Eye (tissue), 1 donor: ENCODE results near the gene CFAP99.
"Not testable (repeated sequence)": the region's sequence is repeated elsewhere in the genome, so short reads cannot be mapped to it uniquely, and the experiment has no call there.

Source experiments
- DNase-seq: peaks from one replicate; pipeline ENCODE4 v3.0.0-alpha.2; 2015

The CFAP99 gene

DNA sequence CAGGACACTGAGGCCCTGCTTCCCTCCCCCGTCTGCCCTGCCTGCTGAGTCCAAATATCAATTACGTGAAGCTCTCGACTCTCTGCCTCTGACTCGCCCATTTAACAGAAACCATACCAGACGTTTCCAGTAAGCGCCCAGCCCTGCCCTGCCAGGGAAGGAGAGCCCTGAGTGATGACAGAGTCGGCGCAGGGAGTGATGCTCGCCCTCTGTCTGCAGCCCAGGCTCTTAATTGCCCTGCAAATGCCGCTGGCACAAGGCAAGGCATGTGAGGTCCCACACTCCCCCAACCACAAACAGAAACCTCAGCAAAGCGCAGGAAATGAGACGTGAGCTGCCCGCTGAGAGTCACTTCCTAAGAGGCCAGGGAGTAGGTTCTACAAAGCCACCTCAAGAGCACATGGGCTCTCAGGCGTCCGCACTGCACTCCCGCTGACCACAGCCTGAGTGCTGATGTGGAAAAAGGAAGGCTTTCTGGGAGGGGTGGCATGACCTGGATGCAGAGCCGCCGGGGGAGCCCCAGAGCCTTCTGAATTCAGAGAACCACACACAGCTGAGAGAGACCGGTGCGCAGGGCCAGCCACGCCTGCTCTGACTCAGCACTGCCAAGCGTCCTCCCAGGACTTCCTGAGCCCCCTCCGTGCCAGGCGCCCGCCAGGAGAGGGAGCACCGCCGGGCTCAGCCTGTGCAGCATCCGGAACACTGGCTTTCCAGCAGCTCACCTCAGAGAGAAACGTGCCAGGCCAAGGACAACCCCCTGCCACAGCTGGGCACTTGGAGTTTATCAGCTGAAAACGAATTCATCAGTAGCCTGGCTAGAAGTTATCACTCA is 5.7 kb upstream of the CFAP99 start:
- DNase-seq = peak; percentile 82

GRCh38 chr4:2413821-2414610 is 4.7 kb upstream of the CFAP99 start:
- no peak for DNase-seq

DNA sequence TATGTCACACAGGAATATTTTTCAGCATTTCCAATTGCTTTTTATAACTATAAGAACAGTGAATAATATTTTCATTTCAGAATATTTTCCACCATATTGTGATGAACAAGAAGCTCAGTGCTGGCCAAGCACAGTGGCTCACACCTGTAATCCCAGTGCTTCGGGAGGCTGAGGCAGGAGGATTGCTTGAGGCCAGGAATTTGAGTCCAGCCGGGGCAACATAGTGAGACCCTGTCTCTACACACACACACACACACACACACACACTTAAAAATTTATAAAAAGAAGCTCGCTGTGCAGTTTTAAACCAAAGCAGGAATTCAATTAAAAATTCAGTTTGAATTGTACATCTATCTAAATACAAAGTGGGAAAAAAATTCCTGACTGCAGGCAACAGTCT is 3.5 kb upstream of the CFAP99 start:
- DNase-seq = no peak

- DNase-seq = peak; percentile 15
Measured at GRCh38 chr4:2415881-2416563, 2.7 kb upstream of the CFAP99 start.

DNA sequence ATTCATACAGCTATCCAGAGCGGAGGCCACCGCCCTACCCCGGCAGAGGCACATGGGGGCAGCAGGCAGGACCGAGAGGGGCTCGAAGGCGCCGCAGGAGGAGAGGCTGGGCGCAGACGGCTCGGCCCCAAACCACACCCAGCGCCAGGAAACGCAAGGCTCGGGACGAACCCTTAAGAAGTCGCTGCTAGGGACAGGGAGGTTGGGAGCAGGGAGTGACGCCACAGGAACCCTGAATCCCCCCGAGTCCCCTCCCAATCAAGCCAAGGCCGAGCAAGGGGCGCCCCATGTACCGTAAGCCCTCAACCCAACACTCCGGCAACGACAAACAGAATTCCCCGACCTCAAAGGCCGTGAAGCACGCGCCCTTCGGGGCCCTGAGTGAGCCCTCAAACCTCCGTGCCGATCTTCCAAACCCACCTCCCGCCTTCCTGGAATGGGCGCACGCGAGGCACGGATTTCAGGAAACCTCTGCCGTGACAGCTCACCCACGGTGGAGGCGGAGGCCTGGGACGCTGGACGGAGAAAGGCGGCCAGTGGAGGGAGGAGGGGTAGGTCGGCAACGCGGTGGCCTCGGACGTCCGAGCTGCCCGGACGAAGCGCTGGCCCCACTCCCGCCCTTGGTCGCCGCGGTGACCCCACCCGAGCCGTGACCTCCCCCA is 2.1 kb upstream of the CFAP99 start:
- peak; percentile 69 for DNase-seq

DNA sequence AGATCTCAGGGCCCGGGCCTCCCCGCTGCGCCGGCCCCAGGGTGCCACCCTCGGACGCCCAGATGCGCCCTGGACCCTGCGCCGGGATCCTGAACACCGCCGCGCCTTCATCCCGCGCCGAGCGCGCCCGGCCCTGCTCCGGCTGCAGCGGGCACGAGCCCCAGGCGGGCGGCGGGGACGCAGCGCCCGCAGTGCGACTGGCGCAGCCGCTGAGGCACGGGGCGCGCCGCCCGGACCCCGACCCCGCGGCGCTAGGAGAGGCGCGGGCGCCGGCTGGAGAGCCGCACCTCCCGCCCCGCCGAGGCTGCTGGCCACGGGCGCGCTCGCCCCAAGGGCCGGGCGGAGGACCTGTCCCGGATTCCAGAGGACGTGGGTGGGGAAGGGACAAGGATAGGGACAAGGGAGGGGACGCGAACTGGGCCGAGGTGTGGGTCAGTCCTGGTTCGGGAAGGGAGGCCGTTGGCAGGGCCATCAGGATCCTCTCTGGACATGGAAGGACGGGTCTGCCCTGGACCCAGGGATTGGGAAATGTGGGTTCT is 1.5 kb upstream of the CFAP99 start:
- DNase-seq = peak; percentile 42

DNA sequence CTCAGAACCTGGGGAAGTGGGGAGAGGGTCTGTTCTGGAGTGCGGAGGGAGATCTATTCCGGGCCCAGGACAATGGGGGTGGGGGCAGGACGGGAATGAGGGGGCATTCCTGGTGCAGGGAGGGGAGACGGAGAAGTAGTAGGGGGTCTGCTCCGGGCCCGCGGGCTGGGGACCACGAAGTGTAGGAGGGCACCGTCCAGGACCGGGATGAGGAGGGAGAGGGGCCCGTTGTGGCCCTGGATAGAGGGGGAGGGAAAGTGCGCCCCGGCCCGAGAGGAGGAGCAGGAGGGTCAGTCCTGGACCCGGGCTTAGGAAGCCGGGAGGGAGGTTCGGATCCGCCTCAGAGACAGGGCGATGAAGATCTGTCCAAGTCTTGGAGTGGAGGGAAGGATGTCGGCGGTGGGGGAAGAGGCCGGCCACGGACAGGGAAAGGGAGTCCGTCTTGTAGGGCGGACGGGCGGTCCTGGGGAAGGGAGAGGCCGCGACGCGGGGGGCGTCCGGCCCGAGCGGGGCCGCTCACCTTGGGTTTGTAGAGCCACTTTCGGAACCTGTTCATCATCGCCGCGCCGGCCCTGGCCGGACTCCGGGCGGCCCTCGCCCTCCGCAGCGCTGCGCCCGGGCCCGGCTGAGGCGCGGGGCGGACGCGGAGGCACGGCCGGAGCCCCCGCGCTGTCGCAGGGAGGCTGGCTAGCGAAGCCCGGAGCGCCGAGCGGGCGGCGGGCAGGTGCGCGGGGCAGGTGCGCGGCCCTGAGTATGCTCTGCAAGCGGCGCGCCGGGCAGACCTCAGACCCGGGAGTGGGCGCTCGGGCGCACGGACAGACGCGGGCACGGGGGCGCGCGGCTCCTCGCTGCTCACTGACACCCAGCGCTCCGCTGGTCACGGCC is 748 bp upstream of the CFAP99 start, which contains the start of gene ZFYVE28:
Gene ZFYVE28 (minus strand): TSS at position 881 of the 885 bp plus-strand sequence. CDS start 322 bp downstream, at position 559.
- DNase-seq = peak; percentile 70

GRCh38 chr4:2419814-2420213 is 1.1 kb downstream of the CFAP99 start:
- DNase-seq = peak; percentile 13

GRCh38 chr4:2421928-2422327 is 3.2 kb downstream of the CFAP99 start:
- DNase-seq = no peak

- DNase-seq = no peak
Measured at GRCh38 chr4:2423066-2423465, 4.3 kb downstream of the CFAP99 start.

- DNase-seq = no peak
Measured at GRCh38 chr4:2423695-2424094, 4.9 kb downstream of the CFAP99 start.

DNA sequence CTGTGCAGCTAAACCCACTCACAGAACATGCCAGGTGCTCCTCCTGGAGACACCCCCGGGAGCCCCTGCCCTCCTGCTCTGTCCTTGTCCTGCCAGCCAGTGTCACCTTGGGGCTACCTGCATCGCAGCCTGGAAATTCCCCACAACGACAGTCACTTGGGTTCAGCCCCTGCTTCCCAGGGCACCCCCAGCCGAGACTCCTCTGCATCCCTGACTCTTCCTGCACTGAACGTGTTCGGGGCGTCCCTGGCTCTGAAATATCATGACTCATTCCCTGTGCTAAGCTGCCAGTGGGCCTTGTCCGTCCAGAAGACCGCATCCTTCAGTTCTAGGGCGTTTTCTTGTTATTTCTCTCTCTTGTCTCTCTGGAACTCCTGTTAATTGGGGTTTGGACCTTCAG is 5.8 kb downstream of the CFAP99 start:
- DNase-seq = no peak

DNA sequence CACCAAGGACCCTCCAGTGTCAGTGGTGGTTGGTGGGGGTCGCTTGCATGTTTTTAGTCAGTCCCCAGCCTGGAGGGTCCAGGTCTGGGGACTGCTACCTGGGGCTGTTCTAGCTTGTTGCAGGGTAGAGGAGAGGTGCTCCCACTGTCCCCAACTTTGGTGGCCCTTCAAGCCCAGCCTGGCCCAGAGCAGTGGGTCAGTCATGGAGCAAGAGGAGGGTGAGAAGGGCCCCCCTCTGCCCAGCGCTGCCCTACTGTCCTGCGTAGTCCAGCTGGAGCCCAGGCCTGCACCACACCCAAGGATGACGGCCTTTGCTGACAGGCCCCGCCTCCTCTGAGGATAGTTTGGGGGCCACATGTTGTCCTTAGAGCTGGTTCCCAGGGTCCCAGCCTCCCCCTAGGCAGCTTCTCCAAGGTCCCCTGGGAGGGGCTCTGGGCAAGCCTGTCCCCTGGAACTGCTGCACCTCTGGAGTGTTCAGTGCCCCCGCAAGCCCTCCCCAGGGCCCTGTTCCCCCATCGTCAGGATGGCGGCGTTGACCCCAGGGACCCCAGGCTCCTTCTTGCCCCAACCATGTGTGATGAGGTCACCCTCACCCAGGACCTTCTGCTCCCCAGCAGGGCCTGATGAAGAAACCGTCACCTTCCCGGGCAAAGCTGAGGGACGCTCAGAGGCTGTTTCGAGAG is 6.8 kb downstream of the CFAP99 start:
- DNase-seq = no peak

- DNase-seq = no peak
Measured at GRCh38 chr4:2426069-2426397, 7.3 kb downstream of the CFAP99 start.

DNA sequence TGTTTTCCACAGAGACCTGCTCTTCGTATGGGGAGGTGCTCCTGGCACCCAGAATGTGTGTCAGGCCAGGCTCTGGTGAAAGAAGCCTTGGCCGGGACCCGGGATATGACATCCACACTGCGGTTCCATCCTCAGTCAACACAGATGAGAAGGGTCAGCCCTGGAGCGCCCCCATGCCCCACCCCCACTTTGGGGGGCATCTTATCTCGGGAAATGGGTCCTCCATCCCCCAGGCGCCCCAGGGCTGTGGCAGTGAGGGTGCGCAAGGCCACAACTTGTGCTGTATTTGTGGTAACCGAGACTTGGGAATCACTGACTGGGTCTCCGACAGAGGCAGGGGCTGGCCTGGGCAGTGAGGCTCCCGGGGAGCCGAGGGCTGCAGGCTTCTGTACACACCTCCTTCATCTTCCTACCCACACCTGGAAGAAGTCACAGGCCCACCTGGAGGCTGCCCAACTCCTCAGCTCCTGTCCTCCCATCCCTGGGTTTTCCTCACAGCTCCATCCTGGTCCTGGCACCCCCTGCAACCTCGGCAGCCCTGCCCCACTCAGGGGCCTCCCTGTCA is 8.0 kb downstream of the CFAP99 start:
- DNase-seq = no peak

DNA sequence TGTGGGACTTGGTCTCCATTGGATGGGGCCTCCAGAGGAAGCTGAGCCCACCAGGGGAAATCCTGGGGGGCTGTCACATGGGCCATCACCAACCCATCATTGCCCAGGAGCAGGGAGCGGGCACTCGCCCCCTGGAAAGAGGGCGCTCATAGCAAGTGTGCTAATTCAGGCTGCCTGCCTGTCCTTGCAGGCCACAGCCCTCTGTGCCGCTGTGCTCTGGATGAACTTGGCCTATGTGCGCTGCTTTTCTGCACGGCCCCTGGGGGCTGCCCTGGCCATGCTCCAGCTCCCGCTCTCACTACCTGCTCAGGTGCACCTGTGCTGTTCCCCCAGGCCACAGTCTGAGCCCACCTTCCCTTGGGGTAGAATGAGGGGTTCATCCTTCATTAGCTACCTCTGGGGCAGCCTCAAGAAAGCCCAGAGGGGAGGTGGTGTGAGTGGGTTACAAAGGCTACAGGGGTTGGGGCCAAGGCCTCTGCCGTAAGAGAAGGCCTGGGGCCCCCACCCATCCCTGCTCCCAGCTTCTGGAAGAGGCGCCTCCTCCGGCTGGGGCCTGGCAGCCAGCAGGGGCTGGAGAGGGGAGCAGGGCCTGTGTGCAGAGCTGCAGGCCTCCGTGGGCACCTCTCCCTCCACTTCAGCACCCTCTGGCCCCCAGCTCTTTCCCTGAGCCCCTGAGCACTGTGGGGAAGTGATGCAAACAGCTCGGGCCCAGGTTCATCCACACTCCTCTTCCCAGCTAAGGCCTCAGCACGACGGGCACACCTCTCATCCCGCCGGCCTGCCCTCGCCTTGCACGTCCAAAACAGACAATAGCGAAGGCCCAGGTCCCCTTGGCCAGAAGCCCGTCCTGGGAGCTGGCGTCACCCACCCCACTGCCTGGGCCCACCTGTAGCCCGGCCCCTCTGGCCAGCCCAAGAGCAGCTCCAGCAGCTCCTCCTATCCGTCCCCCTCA is 8.9 kb downstream of the CFAP99 start:
- DNase-seq = no peak

- DNase-seq = no peak
Measured at GRCh38 chr4:2428496-2429213, 9.9 kb downstream of the CFAP99 start.

DNA sequence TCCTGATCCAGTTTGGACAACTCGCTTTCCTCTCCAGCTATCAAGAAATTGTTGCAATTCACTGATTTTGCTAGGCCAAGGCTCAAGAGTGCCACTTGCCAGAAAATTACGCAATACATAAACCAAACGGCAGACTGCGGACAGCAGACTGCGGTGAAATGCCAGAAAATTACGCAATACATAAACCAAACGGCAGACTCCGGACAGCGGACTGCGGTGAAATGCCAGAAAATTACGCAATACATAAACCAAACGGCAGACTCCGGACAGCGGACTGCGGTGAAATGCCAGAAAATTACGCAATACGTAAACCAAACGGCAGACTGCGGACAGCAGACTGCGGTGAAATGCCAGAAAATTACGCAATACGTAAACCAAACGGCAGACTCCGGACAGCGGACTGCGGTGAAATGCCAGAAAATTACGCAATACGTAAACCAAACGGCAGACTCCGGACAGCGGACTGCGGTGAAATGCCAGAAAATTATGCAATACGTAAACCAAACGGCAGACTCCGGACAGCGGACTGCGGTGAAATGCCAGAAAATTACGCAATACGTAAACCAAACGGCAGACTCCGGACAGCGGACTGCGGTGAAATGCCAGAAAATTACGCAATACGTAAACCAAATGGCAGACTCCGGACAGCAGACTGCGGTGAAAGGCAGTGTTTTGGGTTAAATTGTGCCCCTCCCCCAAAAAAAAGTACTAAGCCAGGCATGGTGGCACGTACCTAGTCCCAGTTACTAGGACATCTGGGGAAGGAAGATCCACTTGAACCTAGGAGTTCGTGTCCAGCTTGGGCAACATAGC is 11.4 kb downstream of the CFAP99 start:
- DNase-seq = not testable (repeated sequence)
